DND-41 (cell line): ENCODE data around the gene OR4A15.

Source experiments
- EZH2 ChIP-seq: IDR thresholded peaks from 3 replicates; pipeline ENCODE4 v1.6.1; 2012; ENCODE audit warnings: borderline replicate concordance, low read depth, mild to moderate bottlenecking, moderate library complexity, low read length, inconsistent platforms; ENCODE audit not compliant: severe bottlenecking
- TF ChIP-seq, protein P1 (sequence below): IDR thresholded peaks from 2 replicates; pipeline ENCODE4 v1.5.1; 2012; ENCODE audit warnings: borderline replicate concordance, low read length, moderate library complexity, mild to moderate bottlenecking; ENCODE audit not compliant: poor library complexity, severe bottlenecking; ENCODE audit errors: extremely low read depth

DNA sequence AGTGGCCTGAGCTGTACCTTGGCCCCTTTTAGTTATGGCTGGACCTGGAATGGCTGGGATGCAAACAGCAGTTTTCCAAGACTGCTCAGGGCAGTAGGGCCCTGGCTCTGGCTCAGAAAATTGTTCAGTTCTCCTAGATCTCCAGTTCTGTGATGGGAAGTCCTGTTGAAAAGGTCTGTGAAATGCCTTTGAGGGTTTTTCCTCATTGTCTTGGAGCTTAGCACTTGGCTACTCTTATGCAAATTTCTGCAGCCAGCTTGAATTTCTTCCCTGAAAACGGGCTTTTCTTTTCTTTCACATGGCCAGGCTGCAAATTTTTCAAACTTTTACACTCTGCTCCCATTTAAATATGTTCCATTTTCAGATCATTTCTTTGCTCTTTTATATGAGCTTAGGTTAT lies 33.2 kb downstream of the OR4A15 start:
- TF ChIP-seq, protein P1, sequence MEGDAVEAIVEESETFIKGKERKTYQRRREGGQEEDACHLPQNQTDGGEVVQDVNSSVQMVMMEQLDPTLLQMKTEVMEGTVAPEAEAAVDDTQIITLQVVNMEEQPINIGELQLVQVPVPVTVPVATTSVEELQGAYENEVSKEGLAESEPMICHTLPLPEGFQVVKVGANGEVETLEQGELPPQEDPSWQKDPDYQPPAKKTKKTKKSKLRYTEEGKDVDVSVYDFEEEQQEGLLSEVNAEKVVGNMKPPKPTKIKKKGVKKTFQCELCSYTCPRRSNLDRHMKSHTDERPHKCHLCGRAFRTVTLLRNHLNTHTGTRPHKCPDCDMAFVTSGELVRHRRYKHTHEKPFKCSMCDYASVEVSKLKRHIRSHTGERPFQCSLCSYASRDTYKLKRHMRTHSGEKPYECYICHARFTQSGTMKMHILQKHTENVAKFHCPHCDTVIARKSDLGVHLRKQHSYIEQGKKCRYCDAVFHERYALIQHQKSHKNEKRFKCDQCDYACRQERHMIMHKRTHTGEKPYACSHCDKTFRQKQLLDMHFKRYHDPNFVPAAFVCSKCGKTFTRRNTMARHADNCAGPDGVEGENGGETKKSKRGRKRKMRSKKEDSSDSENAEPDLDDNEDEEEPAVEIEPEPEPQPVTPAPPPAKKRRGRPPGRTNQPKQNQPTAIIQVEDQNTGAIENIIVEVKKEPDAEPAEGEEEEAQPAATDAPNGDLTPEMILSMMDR, result no peak
- no peak for TF ChIP-seq EZH2
